ENCODE results near the gene NRP1.

GRCh38 chr10:33382216-33382600, 47.7 kb upstream of the NRP1 start:
- no peak for TF ChIP-seq CTCF (IDR thresholded peaks at IDR 0.05; ENCODE audit: extremely low read depth in 1 of 2, insufficient read depth in 1 of 2, low read depth in 1 of 2, low read length in 2 of 2)
- TF ChIP-seq MAX (IDR thresholded peaks at IDR 0.05; ENCODE audit: insufficient read depth, insufficient read length) = no peak
- TF ChIP-seq POLR2A (IDR thresholded peaks at IDR 0.05; ENCODE audit: low read depth, low read length) = no peak
- no peak for TF ChIP-seq MYC (IDR thresholded peaks at IDR 0.05; ENCODE audit: low read depth, low read length)
- TF ChIP-seq FOS (IDR thresholded peaks at IDR 0.05; ENCODE audit: borderline replicate concordance, insufficient read depth, low read length) = no peak
- TF ChIP-seq POLR2AphosphoS5 (IDR thresholded peaks at IDR 0.05; ENCODE audit: insufficient read depth, low read depth, low read length) = no peak
- no peak for TF ChIP-seq GATA2 (IDR thresholded peaks at IDR 0.05; ENCODE audit: insufficient read depth, insufficient read length, low read depth, low read length)
- TF ChIP-seq JUN (IDR thresholded peaks at IDR 0.05; ENCODE audit: borderline replicate concordance, insufficient read depth, insufficient read length, low read depth) = no peak
- no peak for TF ChIP-seq EZH2 (IDR thresholded peaks at IDR 0.05; ENCODE audit: borderline replicate concordance, low read depth, low read length, severe bottlenecking)

Measured in endothelial cell of umbilical vein (primary cell).